HEK293 (cell line): ENCODE measurements around the gene CDH18.

Source experiments
- CTCF ChIA-PET: fragments of 350-600 bp; formaldehyde crosslinking; extraction: SDS; loops from one replicate; lab custom pipeline; 2021; ENCODE audit warnings: antibody characterized with exemption; lab: Yijun Ruan, JAX
- POLR2A ChIA-PET: fragments of 300-600 bp; formaldehyde crosslinking; extraction: SDS; loops from one replicate; lab custom pipeline; 2020; ENCODE audit warnings: antibody characterized with exemption, inconsistent platforms; lab: Yijun Ruan, JAX
- H3K27ac ChIP-seq: fragments of 200-500 bp; sonication (Bioruptor generic); 2 replicates; pipeline ENCODE4 v1.5.1; 2014; ENCODE audit warnings: low read depth, low read length, control low read depth, inconsistent platforms; ENCODE audit errors: extremely low read depth
- H3K36me3 ChIP-seq, 2 experiments: fragments of 200-500 bp in 1 of 2; sonication (Bioruptor generic) in 1 of 2; 1 replicate in 1 of 2; 2 replicates in 1 of 2; pipeline ENCODE4 v1.5.1; 2014 to 2017; ENCODE audit warnings: inconsistent platforms in 2 of 2, low read length in 2 of 2; ENCODE audit not compliant: control insufficient read depth in 2 of 2, insufficient read depth in 1 of 2
- H3K4me1 ChIP-seq: fragments of 200-500 bp; sonication (Bioruptor generic); 2 replicates; pipeline ENCODE4 v1.5.1; 2014; ENCODE audit warnings: mild to moderate bottlenecking, low read length, inconsistent platforms; ENCODE audit not compliant: control insufficient read depth, insufficient read depth
- H3K4me3 ChIP-seq: 2 replicates; pipeline ENCODE4 v1.5.1; 2011; ENCODE audit warnings: low read depth, mild to moderate bottlenecking, control low read depth, low read length, moderate library complexity
- H3K9me3 ChIP-seq: fragments of 200-500 bp; sonication (Bioruptor generic); 2 replicates; pipeline ENCODE4 v1.5.1; 2014; ENCODE audit warnings: low read depth, low read length, inconsistent platforms; ENCODE audit not compliant: control insufficient read depth, insufficient read depth
- GFI1B ChIP-seq: fragments of 450-650 bp; formaldehyde crosslinking; IDR thresholded peaks from 2 replicates; pipeline ENCODE4 v1.5.1; 2016; ENCODE audit warnings: missing biosample characterization, missing genetic modification characterization
- SCRT2 ChIP-seq: fragments of 450-650 bp; formaldehyde crosslinking; IDR thresholded peaks from 2 replicates; pipeline ENCODE4 v1.5.1; 2016; ENCODE audit warnings: missing biosample characterization, missing genetic modification characterization
- SP7 ChIP-seq: fragments of 450-650 bp; formaldehyde crosslinking; IDR thresholded peaks from 2 replicates; pipeline ENCODE4 v1.5.1; 2016; ENCODE audit warnings: missing biosample characterization, missing genetic modification characterization
- YY2 ChIP-seq: fragments of 450-650 bp; formaldehyde crosslinking; IDR thresholded peaks from 2 replicates; pipeline ENCODE4 v1.5.1; 2016; ENCODE audit warnings: missing biosample characterization, missing genetic modification characterization
- ZBTB1 ChIP-seq: fragments of 450-650 bp; formaldehyde crosslinking; IDR thresholded peaks from 2 replicates; pipeline ENCODE4 v1.5.1; 2016; ENCODE audit warnings: missing biosample characterization, missing genetic modification characterization
- ZFP3 ChIP-seq: fragments of 450-650 bp; formaldehyde crosslinking; IDR thresholded peaks from 2 replicates; pipeline ENCODE4 v1.5.1; 2016; ENCODE audit warnings: low read depth, missing biosample characterization, missing genetic modification characterization
- ZNF239 ChIP-seq: fragments of 450-650 bp; formaldehyde crosslinking; IDR thresholded peaks from 2 replicates; pipeline ENCODE4 v1.5.1; 2016; ENCODE audit warnings: missing biosample characterization, missing genetic modification characterization
- ZNF335 ChIP-seq: fragments of 450-650 bp; formaldehyde crosslinking; conservative IDR thresholded peaks from 2 replicates; pipeline ENCODE4 v1.5.1; 2016; ENCODE audit warnings: missing biosample characterization, missing genetic modification characterization
- ZNF350 ChIP-seq: fragments of 450-650 bp; formaldehyde crosslinking; IDR thresholded peaks from 2 replicates; pipeline ENCODE4 v1.5.0; 2017; ENCODE audit warnings: missing biosample characterization, mild to moderate bottlenecking, missing genetic modification characterization
- ZNF394 ChIP-seq: fragments of 450-650 bp; formaldehyde crosslinking; IDR thresholded peaks from 2 replicates; pipeline ENCODE4 v1.5.1; 2016; ENCODE audit warnings: missing biosample characterization, missing genetic modification characterization, mild to moderate bottlenecking, moderate library complexity, borderline replicate concordance
- ZNF473 ChIP-seq: fragments of 450-650 bp; formaldehyde crosslinking; IDR thresholded peaks from 2 replicates; pipeline ENCODE4 v1.5.1; 2017; ENCODE audit warnings: missing biosample characterization, missing genetic modification characterization
- ZNF501 ChIP-seq: fragments of 450-650 bp; formaldehyde crosslinking; IDR thresholded peaks from 2 replicates; pipeline ENCODE4 v1.5.1; 2016; ENCODE audit warnings: missing biosample characterization, missing genetic modification characterization
- ZNF610 ChIP-seq: fragments of 450-650 bp; formaldehyde crosslinking; IDR thresholded peaks from 2 replicates; pipeline ENCODE4 v1.5.1; 2016; ENCODE audit warnings: missing biosample characterization, missing genetic modification characterization, borderline replicate concordance
- ZNF660 ChIP-seq: fragments of 450-650 bp; IDR thresholded peaks from 2 replicates; pipeline ENCODE4 v1.5.1; 2018; ENCODE audit warnings: missing biosample characterization, mild to moderate bottlenecking, missing genetic modification characterization
- ZNF777 ChIP-seq: fragments of 450-650 bp; formaldehyde crosslinking; IDR thresholded peaks from 2 replicates; pipeline ENCODE4 v1.5.1; 2017; ENCODE audit warnings: missing biosample characterization, missing genetic modification characterization, borderline replicate concordance
- ZNF791 ChIP-seq: fragments of 450-650 bp; formaldehyde crosslinking; IDR thresholded peaks from 2 replicates; pipeline ENCODE4 v1.5.1; 2016; ENCODE audit warnings: missing biosample characterization, missing genetic modification characterization
- TF ChIP-seq, protein P1 (sequence below): fragments of 450-650 bp; formaldehyde crosslinking; IDR thresholded peaks from 2 replicates; pipeline ENCODE4 v1.5.1; 2016; ENCODE audit warnings: missing biosample characterization, missing genetic modification characterization
- TF ChIP-seq, protein P2 (sequence below): fragments of 450-650 bp; formaldehyde crosslinking; IDR thresholded peaks from 2 replicates; pipeline ENCODE4 v1.5.1; 2016; ENCODE audit warnings: missing biosample characterization, missing genetic modification characterization
- TF ChIP-seq, protein P3 (sequence below): fragments of 450-650 bp; formaldehyde crosslinking; IDR thresholded peaks from 2 replicates; pipeline ENCODE4 v1.5.1; 2016; ENCODE audit warnings: missing biosample characterization, missing genetic modification characterization
- TF ChIP-seq, protein P4 (sequence below): fragments of 450-650 bp; formaldehyde crosslinking; IDR thresholded peaks from 2 replicates; pipeline ENCODE4 v1.5.1; 2016; ENCODE audit warnings: missing biosample characterization, missing genetic modification characterization, borderline replicate concordance
- TF ChIP-seq, protein P5 (sequence below): fragments of 450-650 bp; formaldehyde crosslinking; IDR thresholded peaks from 2 replicates; pipeline ENCODE4 v1.5.1; 2017; ENCODE audit warnings: missing biosample characterization, missing genetic modification characterization

Gene CDH18

DNA sequence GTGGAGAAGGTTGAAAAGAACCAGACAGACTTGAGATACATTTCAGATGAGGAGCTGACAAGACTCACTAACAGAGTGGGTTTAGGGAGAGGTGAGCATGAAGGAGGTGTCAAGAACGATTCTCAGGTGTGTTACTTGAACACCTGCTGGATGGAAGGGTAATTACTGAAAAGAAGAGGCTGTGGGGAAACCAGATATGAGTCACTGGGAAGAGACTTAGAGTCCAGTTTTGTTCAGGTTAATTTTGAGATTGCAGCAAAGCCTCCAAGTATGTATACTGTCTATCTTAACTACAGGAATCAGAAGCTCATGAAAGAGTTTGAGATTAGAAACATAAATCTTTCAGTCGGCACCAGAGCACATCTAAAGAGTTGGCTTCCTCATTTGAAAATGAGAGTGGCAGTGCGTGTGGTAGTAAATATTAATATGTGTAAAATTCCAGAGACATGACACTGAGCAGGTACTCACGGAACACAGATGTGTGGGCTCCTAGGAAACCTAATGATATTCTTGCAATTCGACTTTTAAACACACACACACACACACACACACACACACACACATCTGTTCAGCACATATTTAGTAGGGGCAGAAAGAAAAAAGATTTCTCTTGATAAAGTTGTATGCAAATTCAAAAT is 197.1 kb downstream of the CDH18 start (continued):
- no peak for TF ChIP-seq GFI1B (tag by site-specific recombination)
- TF ChIP-seq, protein P1, sequence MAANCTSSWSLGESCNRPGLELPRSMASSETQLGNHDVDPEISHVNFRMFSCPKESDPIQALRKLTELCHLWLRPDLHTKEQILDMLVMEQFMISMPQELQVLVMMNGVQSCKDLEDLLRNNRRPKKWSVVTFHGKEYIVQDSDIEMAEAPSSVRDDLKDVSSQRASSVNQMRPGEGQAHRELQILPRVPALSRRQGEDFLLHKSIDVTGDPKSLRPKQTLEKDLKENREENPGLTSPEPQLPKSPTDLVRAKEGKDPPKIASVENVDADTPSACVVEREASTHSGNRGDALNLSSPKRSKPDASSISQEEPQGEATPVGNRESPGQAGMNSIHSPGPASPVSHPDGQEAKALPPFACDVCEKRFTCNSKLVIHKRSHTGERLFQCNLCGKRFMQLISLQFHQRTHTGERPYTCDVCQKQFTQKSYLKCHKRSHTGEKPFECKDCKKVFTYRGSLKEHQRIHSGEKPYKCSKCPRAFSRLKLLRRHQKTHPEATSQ (tag by site-specific recombination): no peak
- TF ChIP-seq ZNF473 (tag by site-specific recombination): no peak

DNA sequence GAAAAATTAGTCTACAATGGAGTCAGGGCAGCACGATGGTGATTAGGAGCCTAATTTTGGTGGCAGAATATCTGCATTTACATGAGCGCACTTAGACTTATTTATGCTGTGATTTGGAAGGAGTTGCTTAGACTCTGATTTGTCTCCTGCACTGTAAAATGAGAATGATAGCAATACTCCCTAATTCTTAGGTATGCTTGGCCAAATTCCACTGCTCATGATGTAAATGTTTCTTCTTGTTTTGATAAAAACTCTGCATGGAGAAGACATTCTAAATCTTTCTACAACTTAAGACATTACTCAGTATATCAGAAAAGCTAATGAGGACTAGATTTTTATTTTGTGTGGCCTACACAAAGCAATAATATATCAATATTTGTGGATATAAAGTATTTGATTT is 205.4 kb downstream of the CDH18 start:
- Histone ChIP-seq H3K36me3 (no peaks in the 10 kb centered on the region), H3K4me3 (no peak overlapping the region), H3K4me1 (no peaks in the 10 kb centered on the region), H3K27ac (no peak overlapping the region), H3K9me3 (no peaks in the 10 kb centered on the region)
- CTCF ChIA-PET: no interaction called here
- POLR2A ChIA-PET: no interaction called here
- TF ChIP-seq SCRT2 (tag by site-specific recombination): no peak
- no peak for TF ChIP-seq ZNF335 (tag by site-specific recombination)
- no peak for TF ChIP-seq ZNF239 (tag by site-specific recombination)
- TF ChIP-seq YY2 (tag by site-specific recombination): no peak
- TF ChIP-seq ZFP3 (tag by site-specific recombination): no peak
- TF ChIP-seq ZNF394 (tag by site-specific recombination): no peak
- TF ChIP-seq, protein P2, sequence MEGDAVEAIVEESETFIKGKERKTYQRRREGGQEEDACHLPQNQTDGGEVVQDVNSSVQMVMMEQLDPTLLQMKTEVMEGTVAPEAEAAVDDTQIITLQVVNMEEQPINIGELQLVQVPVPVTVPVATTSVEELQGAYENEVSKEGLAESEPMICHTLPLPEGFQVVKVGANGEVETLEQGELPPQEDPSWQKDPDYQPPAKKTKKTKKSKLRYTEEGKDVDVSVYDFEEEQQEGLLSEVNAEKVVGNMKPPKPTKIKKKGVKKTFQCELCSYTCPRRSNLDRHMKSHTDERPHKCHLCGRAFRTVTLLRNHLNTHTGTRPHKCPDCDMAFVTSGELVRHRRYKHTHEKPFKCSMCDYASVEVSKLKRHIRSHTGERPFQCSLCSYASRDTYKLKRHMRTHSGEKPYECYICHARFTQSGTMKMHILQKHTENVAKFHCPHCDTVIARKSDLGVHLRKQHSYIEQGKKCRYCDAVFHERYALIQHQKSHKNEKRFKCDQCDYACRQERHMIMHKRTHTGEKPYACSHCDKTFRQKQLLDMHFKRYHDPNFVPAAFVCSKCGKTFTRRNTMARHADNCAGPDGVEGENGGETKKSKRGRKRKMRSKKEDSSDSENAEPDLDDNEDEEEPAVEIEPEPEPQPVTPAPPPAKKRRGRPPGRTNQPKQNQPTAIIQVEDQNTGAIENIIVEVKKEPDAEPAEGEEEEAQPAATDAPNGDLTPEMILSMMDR: no peak
- no peak for TF ChIP-seq SP7
- TF ChIP-seq ZNF350 (tag by site-specific recombination): no peak
- TF ChIP-seq, protein P3, sequence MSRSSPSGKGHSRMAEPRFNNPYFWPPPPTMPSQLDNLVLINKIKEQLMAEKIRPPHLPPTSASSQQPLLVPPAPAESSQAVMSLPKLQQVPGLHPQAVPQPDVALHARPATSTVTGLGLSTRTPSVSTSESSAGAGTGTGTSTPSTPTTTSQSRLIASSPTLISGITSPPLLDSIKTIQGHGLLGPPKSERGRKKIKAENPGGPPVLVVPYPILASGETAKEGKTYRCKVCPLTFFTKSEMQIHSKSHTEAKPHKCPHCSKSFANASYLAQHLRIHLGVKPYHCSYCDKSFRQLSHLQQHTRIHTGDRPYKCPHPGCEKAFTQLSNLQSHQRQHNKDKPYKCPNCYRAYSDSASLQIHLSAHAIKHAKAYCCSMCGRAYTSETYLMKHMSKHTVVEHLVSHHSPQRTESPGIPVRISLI: no peak
- no peak for TF ChIP-seq ZBTB1 (tag by site-specific recombination)
- no peak for TF ChIP-seq ZNF610 (tag by site-specific recombination)
- no peak for TF ChIP-seq ZNF501 (tag by site-specific recombination)
- TF ChIP-seq ZNF777: no peak
- TF ChIP-seq ZNF791: no peak
- TF ChIP-seq, protein P4, sequence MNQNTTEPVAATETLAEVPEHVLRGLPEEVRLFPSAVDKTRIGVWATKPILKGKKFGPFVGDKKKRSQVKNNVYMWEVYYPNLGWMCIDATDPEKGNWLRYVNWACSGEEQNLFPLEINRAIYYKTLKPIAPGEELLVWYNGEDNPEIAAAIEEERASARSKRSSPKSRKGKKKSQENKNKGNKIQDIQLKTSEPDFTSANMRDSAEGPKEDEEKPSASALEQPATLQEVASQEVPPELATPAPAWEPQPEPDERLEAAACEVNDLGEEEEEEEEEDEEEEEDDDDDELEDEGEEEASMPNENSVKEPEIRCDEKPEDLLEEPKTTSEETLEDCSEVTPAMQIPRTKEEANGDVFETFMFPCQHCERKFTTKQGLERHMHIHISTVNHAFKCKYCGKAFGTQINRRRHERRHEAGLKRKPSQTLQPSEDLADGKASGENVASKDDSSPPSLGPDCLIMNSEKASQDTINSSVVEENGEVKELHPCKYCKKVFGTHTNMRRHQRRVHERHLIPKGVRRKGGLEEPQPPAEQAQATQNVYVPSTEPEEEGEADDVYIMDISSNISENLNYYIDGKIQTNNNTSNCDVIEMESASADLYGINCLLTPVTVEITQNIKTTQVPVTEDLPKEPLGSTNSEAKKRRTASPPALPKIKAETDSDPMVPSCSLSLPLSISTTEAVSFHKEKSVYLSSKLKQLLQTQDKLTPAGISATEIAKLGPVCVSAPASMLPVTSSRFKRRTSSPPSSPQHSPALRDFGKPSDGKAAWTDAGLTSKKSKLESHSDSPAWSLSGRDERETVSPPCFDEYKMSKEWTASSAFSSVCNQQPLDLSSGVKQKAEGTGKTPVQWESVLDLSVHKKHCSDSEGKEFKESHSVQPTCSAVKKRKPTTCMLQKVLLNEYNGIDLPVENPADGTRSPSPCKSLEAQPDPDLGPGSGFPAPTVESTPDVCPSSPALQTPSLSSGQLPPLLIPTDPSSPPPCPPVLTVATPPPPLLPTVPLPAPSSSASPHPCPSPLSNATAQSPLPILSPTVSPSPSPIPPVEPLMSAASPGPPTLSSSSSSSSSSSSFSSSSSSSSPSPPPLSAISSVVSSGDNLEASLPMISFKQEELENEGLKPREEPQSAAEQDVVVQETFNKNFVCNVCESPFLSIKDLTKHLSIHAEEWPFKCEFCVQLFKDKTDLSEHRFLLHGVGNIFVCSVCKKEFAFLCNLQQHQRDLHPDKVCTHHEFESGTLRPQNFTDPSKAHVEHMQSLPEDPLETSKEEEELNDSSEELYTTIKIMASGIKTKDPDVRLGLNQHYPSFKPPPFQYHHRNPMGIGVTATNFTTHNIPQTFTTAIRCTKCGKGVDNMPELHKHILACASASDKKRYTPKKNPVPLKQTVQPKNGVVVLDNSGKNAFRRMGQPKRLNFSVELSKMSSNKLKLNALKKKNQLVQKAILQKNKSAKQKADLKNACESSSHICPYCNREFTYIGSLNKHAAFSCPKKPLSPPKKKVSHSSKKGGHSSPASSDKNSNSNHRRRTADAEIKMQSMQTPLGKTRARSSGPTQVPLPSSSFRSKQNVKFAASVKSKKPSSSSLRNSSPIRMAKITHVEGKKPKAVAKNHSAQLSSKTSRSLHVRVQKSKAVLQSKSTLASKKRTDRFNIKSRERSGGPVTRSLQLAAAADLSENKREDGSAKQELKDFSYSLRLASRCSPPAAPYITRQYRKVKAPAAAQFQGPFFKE: no peak
- no peak for TF ChIP-seq ZNF660 (tag by site-specific recombination)
- TF ChIP-seq, protein P5, sequence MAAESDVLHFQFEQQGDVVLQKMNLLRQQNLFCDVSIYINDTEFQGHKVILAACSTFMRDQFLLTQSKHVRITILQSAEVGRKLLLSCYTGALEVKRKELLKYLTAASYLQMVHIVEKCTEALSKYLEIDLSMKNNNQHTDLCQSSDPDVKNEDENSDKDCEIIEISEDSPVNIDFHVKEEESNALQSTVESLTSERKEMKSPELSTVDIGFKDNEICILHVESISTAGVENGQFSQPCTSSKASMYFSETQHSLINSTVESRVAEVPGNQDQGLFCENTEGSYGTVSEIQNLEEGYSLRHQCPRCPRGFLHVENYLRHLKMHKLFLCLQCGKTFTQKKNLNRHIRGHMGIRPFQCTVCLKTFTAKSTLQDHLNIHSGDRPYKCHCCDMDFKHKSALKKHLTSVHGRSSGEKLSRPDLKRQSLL: no peak
